ENCODE measurements around the gene CLASP1.
"Not testable (repeated sequence)": the region's sequence is repeated elsewhere in the genome, so short reads cannot be mapped to it uniquely, and the experiment has no call there.

The CLASP1 gene

DNA sequence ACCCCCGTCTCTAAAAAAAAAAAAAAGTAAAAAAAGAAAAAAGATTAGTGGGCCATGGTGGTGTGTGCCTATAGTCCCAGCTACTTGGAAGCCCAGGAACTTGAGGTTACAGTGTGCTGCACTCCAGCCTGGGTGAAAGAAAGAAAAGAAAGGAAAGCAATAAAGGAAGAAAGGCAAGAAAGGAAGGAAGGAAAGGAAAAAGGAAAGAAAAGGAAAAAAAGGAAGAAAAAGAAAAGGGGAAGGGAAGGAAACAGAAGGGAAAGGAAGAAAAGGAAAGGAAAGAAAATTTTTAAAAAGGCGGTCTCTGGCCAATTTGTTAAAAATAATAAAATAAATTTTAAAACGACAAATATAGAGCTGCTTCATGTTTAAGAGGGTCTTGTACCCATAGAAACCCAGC, 192.9 kb downstream of the CLASP1 start:
- no peak for DNase-seq

DNA sequence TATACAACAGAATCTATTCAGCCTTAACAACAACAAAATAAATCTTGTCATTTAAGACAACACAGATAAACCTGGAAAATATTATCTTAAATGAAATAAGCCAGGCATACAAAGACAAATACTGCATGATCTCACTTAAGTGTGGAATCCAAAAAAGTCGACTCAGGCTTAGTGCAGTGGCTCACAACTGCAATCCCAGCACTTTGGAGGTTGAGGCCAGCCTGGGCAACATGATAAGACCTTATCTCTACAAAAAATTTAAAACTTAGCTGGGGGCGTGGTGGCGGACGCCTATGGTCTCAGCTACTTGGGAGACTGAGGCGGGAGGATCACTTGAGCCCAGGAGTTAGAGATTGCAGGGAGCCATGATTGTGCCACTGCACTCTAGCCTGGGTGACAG, 193.8 kb downstream of the CLASP1 start:
- DNase-seq: no peak

DNA sequence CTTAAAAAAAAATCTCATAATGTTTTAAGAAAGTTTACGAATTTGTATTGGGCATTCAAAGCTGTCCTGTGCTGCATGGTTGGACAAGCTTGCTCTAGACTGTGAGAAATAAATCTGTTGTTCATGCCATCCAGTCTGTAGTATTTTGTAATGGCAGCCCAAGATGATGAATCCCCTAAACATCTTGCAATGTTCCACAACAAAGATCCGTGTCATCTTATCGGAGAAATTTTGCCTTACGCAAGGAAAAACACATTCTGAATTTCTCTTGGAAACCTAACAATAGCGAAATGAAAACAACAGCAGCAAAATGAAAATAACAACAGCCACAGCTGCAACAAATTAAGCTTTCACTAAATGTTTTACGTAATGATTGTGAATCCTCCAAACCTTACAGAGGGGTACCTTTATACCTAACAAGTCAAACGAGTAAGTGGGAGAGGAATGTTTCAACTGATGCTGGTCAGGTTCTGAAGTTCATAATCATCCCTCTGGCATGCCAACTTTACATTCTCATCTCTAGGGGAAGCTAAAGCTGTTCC, 194.6 kb downstream of the CLASP1 start:
- DNase-seq: no peak

DNA sequence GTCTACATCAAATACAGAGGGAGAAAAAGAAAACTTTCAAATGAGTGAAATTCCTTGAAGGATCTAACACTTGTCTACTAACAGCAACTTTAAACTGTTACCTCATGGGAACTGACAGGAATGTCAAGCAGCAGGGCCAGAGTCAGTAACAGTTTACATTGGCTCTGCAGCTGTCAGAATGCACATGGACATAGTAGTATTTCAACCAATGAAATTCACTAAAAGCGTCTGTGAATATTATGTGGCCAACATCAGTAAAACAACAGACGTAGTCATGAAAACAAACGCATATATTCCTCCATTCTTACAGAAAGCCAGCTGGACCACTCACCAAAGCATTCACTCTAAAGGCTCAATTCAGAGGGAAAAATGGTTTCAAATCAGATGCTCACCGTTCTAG, 197.9 kb downstream of the CLASP1 start:
- no peak for DNase-seq

DNA sequence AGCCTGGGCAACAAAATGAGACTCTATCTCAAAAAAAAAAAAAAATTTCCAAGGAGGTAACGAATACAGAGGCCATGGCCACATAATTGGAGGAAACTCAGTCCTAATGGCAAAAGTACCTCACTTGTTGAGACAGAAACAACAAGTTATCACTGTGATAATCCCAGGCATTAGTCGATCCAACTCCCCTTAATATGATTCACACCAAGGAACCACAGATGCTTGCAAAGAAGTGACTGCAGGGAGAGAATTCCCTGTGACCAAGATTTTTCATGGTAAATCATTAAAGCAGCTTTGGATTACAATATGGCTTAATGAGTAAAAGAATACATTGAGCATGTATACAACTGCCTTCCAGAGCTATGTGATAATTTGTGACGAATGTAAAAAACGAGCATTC, 199.0 kb downstream of the CLASP1 start:
- no peak for DNase-seq

DNA sequence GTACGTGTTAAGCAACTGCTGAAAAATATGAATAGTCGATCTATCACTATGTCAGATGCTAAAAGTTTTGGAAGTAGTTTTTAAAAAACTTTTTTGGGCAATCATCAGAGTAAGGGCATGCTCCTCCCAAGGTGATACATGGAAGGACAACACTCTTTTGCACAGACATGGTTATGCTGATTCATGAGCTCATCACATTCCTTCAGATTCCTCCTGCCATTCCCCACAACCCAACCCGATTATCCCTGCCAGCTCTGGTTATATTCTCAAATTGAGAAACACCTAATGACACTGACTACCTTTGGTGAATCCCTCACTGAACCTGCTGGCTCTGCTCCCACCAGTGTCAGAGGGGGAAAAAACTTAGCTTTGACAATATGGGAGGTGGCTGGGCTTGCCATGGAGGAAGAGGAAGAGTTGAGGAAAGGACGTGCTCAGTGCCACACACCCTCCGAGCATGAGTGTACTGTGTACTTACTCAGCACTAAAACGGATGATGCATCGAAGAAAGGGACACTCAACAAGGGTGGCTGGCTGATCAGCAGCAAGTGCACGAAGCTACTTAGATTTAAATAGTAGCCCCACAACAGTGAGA, 202.5 kb downstream of the CLASP1 start:
- no peak for DNase-seq

DNA sequence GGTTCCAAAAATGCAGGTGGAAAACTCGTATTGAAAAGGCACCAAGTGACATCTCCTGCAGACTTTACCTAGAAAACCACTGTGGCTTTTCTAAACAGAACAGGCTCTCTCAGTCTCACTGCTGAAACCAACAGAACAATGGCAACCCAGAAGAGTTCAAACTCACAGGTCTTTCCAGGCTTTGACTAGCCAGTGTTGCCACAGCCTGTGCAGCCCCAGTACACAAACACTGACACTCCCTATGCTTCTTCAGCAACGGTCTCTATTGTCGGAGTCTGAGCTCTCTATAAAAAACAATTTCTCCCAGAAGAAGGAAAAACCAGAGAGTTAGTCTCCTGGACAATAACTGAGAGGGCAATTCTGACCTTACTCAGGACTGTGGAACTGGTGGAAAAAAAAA, 206.4 kb downstream of the CLASP1 start:
- no peak for DNase-seq

DNA sequence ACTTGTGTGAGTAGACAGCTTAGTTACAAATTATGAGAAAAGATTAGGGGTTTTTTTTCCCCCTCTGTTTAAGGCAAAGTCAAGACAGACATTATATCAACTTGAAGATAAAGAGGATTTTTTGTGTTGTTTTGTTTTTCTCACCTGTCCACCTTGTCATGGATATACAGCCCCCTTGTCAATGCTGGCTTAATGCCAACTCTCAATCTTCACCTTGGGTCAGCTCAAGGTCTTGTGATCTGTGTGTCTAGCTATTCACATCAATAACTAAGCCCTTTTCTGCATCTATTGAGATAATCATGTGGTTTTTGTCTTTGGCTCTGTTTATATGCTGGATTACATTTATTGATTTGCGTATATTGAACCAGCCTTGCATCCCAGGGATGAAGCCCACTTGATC, 211.0 kb downstream of the CLASP1 start:
- not testable (repeated sequence) for DNase-seq

DNA sequence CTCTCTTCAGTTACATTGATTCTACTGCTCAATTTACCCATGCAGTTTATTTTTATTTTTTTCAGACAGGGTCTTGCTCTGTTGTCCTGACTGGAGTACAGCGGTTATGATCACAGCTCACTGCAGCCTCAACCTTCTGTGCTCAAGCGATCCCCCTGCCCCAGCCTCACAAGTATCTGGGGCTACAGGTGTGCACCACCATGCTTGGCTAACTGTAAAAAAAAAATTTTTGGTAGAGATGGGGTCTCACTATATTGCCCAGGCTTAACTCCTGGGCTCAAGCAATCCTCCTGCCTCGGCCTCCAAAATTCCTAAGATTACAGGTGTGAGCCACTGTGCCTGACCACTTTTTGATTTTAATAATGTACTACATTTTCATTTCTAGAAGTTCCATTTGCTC, 212.3 kb downstream of the CLASP1 start:
- DNase-seq: no peak

DNA sequence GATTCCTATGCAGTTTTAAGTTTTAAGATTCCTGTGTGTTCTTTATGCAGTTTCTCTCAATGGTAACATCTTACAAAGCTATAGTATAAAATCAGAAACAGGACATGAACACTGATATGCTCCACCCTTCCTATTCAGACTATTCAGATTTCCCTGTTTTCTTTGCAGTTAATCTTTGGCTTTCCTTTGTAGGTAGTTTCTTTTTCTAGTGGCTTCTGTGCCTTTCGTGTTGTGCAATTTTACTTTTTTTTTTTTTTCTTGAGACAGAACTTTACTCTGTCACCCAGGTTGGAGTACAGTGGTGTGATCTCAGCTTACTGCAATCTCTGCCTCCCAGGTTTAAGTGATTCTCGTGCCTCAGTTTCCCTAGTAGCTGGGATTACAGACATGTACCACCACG, 213.5 kb downstream of the CLASP1 start:
- DNase-seq: no peak

DNA sequence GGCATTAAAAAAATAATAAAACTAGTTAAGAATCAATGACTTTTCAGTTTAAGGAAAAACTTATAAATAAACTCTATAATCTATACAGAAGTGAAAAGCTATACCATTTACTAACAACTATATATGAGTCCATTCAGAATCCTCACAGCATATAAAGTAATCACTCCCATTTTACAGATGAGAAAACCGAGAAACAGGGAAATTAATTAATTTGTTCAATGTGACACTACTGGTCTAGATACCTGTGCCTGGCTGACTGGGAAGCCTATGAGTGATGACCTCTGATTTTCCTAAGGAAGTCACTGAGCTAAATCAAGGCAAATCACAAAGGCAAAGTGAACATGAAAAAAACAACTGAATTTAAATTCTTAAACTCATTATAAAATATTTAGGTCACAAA, 218.0 kb downstream of the CLASP1 start:
- DNase-seq: no peak

DNA sequence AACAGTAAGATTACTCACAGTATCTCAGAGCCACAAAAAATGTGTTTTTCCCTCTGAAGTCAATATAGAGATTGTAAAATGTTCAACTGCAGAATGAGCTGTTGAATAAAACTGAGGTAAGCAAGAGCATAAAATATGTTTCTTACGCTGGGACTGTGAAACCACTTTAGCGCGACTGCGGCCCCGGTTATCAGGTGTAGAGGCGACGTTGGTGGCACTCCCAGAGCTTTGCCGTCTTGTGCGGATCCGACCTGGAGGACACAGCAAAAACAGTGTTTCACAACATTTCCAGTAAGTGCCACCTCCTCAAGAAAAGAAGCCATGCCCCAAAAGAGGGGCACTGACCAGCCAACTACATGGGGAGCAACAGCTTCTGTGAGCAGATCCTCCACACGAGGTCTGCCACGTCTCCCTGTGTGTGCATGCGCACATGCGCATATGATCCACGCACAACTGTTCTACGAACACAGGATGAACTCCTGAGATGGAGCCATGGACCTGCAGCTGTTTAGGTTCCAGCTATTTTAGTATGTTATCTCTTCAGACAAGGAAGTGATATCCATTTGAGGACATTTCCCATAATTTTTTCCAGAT, 219.2 kb downstream of the CLASP1 start:
- DNase-seq: no peak

DNA sequence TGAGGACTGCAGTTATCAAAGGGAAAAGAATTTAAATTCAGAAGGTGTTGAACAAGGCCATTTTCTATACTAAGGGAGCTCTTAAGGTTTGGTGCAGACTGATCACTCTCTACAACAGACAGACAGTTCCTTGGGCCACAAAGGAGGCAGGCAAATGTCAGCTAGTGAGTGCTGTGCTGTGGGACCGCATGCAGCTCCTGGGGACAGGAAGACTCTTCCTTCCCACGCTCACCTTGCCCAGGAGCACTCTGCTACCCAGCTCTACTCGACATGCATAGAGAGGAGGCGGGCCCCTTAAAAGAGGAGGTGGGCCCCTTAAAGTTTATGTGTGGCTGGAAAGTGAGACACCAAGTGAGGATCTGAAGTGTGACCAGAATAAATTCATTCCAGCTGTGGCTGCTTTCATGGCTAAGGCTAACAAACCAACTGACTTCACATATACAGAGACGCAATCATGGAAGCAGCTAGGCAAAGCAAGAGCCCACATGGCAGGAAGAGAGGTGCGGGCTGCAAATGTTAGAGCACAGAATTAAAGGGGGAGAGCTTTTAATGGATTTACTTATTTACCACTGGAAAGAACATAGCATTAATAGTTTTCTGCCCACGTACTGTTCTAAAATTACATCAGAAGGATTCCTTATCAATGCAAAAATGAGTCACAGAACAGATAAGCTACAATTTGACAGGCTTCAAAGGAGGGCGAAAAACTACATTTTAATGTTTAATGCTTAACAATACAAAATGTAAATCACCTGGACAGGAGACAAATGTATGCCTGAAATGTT, 220.0 kb downstream of the CLASP1 start:
- DNase-seq: no peak

DNA sequence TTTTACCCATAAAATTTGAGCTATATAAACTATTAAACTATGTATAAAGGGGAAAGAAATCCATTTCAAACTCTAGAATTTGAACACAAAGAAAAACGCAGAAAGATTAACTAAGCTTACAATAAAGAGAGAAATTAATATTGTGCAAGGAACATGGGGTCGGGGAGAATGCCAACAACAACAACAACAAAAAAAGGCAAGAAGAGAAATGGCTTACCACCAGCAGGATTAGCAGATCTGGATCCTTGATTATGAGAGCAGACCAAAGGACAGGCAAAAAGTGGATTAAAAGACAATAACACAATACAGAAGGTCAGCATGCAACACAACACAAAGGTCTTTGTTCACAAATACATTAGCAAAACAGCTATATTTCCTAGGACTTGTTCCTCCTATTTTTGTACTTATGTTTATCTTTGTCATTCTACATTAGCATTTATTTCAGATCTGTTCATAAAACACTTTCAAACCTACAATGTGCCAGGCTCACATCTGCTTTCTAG, 222.0 kb downstream of the CLASP1 start:
- no peak for DNase-seq

DNA sequence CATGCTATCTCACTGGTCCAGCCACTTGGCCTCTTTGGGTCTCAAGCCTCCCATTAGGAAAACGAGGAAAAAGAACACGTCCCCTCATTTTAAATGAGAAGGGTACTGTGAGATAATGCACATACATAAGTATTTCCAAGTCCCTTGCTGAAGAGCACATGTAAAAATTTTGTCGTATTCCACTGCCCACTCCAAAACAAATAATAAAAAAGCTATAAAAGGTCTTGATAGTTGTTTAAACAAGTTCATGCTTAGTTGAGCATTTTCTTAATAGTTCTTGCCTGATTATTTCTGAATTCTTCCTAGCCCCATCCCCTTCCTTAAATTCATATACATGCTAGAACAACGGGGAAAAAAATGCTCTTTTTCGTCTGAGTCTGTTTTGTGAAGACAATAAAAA, 228.8 kb downstream of the CLASP1 start:
- DNase-seq: no peak

DNA sequence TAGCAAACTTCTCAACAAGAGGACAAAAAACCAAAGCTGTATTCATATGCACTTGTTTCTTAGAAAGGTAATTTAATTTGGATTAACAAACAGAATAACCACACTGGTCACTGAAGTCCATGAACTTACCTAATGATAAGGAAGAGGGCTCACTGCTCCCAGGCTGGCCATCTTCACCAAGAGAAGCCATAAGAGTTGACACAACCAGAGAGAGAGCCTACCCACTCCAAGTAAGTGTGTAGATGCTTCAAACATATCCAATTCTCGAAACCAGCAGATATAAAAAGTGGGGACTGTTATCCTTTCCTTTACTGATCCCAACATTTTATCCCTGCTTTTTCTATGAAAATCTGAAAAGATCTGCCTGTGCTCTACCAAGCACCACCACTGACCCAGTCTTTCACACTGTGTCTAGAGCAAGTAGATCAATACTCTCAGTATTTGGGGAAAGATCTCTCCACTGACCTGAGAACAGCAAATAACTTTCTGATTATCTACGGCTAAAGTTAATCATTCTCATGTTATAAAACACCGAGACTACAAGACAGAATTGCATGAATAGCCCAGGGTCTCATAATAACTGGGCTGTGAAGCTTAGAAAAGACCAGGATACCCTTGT, 230.1 kb downstream of the CLASP1 start:
- no peak for DNase-seq

DNA sequence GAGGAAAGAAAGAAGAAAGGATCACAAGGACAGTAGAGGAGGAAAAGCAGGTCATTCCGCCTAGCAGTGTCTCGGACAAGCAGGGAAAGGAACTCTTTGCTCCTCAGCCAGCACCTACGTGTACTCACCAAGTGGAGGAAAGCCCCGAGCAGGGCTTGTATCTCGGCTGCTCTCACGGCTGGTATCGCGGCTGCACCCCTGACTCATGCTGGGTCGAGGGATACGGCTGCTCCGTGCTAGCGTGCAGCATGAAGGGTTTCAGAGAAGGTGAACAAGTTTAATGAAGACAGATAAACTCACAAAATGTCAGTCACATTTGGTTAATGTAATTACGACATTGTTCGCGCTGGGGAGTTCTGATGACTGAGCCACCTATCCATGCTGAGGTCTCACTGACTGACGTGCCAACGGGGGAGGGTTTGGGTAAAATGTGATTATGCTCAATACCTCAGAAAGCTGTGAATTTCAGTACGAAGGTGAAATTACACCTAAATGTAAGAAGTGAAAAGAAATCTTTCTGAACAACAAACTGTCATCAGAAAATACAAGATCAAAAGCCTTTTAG, 230.7 kb downstream of the CLASP1 start:
- no peak for DNase-seq

DNA sequence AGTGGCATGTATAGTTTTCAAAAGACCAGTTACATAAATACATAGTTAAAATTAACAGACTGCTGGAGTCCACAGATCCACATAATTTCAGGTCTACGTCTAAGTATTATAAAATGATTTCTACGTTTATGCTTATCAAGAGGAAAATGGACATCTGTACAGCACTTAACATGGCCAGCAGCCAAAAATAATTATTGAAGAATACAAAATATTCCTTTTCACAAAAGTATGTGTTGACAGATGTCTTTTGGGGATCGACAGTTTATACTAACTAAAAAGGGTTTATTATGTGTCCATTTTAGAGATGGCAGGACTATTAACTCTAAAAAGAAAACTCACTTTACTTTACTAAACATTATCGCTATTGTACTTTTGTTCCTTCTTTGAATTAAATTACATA, 231.4 kb downstream of the CLASP1 start:
- DNase-seq: no peak

DNA sequence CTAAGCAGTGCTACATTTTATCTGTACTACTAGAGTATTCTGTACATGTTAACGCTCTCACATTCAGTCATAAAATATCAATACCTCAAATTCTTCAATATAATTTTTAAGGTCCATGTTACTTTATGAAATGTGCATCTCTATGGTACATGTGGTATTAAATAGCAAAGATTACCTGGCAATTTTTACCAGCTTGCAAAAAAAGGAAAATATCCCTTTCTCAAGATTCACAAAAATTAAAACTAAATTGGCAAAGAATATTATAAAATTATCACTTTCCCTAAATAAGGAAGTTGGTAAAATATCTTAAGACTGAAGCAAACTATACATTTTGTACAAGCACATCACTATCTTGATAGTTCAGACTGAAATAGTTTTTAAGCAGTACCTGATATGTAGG, 233.5 kb downstream of the CLASP1 start:
- DNase-seq: no peak

DNA sequence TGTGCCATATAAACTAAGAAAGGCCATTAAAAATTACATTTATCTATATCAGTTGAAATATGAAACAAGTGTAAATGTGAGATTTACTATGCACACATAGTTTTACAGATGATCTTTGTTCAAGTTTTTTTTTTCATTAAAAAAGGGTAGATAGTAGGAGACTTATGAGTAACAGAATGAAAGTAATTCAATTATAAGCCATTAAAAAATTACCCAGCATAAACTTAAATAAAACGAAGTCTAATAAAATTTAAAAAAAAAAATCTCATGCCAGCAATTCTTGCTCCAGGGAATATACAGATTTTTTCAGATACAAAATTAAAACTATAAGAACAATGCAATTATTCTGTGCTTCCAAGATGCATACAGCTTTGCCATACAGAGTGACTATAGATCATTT, 236.9 kb downstream of the CLASP1 start:
- no peak for DNase-seq

DNA sequence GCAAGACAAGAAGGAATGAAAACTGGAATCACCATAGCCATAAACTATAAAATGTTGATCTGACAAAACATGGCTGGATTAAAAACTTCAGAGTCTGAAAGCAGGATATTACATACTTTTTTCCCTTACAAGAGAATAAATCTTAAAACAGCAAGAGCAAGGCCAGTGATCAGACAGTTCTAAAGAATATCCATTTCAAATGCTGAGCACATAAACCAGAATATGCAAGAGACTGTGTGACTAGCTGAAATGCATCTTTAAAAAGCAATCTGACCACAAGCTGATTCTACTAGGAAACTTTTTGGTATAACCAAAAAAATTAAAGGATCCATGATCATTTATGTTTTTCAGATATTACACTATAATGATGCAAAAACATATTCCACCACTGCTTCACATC, 239.3 kb downstream of the CLASP1 start:
- DNase-seq: no peak

DNA sequence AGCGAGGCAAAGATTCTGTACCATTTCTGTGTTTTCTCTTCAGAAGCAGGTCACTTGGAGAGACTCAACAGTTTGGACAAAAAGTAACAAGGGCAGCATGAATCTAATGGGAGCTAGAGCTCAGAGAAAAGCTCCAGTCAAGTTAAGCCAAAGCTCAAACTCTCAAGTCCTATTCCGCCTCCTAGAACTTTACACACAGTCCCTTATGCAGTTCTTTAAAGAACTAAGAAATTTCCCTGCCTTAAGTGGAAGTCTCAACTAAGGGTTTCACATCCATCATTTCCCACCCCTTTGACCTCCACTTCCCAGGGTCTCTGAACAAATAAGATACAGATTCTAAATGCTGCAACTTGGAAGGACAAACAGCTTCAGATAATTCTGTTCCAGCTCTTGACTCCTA, 239.9 kb downstream of the CLASP1 start:
- DNase-seq: no peak

DNA sequence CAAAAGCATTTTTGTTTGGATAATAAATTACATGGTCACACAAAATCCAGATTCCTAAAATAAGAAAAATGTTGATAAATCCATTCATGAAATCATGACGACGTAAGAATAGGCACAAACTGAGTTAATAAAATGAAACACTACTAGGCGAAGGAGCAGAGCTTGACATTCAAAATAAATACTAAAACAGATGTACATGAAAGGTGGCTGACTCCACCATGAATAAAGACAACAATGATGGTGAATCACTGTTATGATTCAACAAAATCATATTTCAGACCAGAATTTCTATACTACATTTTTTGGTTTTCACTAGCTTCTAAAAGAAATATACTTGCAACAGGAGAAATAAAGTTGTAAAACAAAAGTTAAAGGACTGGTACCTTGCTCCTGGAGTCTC, 240.6 kb downstream of the CLASP1 start:
- DNase-seq: no peak
